OCI-LY1 (cell line): ENCODE measurements around the gene UCN2.

ENCODE experiments used
- EZH2 ChIP-seq: fragments of 200-600 bp; sonication (generic), shearing (Covaris generic); IDR thresholded peaks from 2 replicates; pipeline ENCODE4 v1.8.0; 2017; ENCODE audit warnings: borderline replicate concordance, mixed run types, mild to moderate bottlenecking, antibody characterized with exemption, low read length, moderate library complexity, mixed read lengths
- TF ChIP-seq, protein P1 (sequence below): fragments of 200-600 bp; sonication (generic), shearing (Covaris generic); IDR thresholded peaks from 2 replicates; pipeline ENCODE4 v1.5.1; 2017; ENCODE audit warnings: mild to moderate bottlenecking, antibody characterized with exemption, low read length, moderate library complexity, mixed read lengths

- TF ChIP-seq, protein P1, sequence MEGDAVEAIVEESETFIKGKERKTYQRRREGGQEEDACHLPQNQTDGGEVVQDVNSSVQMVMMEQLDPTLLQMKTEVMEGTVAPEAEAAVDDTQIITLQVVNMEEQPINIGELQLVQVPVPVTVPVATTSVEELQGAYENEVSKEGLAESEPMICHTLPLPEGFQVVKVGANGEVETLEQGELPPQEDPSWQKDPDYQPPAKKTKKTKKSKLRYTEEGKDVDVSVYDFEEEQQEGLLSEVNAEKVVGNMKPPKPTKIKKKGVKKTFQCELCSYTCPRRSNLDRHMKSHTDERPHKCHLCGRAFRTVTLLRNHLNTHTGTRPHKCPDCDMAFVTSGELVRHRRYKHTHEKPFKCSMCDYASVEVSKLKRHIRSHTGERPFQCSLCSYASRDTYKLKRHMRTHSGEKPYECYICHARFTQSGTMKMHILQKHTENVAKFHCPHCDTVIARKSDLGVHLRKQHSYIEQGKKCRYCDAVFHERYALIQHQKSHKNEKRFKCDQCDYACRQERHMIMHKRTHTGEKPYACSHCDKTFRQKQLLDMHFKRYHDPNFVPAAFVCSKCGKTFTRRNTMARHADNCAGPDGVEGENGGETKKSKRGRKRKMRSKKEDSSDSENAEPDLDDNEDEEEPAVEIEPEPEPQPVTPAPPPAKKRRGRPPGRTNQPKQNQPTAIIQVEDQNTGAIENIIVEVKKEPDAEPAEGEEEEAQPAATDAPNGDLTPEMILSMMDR: no peak
- no peak for TF ChIP-seq EZH2
Observed at GRCh38 chr3:48548126-48548525, 15.5 kb downstream of the UCN2 start.
